ENCODE measurements around the gene SEMA5A. TPM values are rescaled to one million over a fixed set of nuclear protein-coding genes. Genes with fewer than 3 reads are reported as not detected.

The SEMA5A gene
- total RNA-seq, 3 donors from 2014 or later: 3.0 to 35.4 (median 25.9) TPM

GRCh38 chr5:9316733-9317132, 229.1 kb downstream of the SEMA5A start:
- Histone ChIP-seq H3K9me3 (no peaks in the 10 kb centered on the region), H3K27me3 (no peaks in the 10 kb centered on the region), H3K4me1 (no peaks in the 10 kb centered on the region), H3K36me3 (no peaks in the 10 kb centered on the region), H3K27ac (no peak overlapping the region), H3K4me3 (no peak overlapping the region)
- intact Hi-C loops (cut with DNase I; ENCODE audit: low total_unique reads): no loop called here
- DNase-seq (ENCODE audit: low spot score in 2 of 2): no peak
- TF ChIP-seq POLR2A (IDR thresholded peaks at IDR 0.05) (no peak), POLR2AphosphoS5 (IDR thresholded peaks at IDR 0.05) (no peak), CTCF (IDR thresholded peaks at IDR 0.05) (no peak)

DNA sequence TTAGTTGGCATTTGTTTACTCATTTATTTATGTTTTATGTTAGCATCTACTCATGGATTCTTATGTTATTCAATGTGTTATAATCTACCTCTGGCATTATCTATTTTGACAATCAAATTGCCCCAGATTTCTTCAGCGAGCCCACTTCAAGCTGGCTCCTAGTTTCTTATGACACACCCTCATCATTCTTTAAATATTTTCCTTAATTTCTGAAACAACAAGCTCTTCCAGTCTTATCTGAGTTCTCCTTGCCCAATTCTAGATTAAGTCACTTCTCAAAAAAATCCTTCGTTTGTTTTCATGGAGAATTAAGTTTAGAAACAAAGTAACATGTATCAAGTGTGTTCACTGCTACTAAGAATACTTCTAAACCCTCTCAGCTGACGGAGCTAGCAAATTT, 229.8 kb downstream of the SEMA5A start:
- Histone ChIP-seq H3K4me1 (no peaks in the 10 kb centered on the region), H3K27me3 (no peaks in the 10 kb centered on the region), H3K27ac (no peak overlapping the region), H3K9me3 (no peaks in the 10 kb centered on the region), H3K36me3 (no peaks in the 10 kb centered on the region), H3K4me3 (no peak overlapping the region)
- TF ChIP-seq POLR2A (IDR thresholded peaks at IDR 0.05) (no peak), POLR2AphosphoS5 (IDR thresholded peaks at IDR 0.05) (no peak), CTCF (IDR thresholded peaks at IDR 0.05) (no peak)
- intact Hi-C loops (cut with DNase I; ENCODE audit: low total_unique reads): no loop called here
- DNase-seq (ENCODE audit: low spot score in 2 of 2): no peak

DNA sequence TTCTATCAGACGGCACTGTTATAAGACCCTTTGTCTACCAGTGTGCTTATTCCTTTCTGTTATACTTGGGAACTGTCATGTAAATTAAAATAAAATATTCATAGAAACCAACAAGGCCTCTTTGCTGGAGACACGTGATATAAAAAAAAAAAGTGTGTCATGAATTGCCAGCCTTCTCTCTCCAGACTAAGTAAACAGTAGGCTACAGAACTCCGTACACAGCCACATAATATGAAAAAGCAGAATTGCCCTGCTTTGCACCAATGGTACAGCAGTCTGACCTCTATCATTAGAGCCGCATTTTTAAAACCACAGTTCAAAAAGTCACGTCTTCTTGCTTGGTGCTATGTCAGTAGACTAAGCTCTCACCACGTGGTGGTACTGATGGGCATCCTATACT, 231.3 kb downstream of the SEMA5A start:
- no peak for DNase-seq (ENCODE audit: low spot score in 2 of 2)
- intact Hi-C loops (cut with DNase I; ENCODE audit: low total_unique reads): no loop called here
- H3K4me1 ChIP-seq: no peaks in the 10 kb centered on the region
- H3K36me3 ChIP-seq: no peaks in the 10 kb centered on the region
- H3K27me3 ChIP-seq: no peaks in the 10 kb centered on the region
- no peak overlapping the region for H3K4me3 ChIP-seq
- H3K27ac ChIP-seq: no peak overlapping the region
- no peaks in the 10 kb centered on the region for H3K9me3 ChIP-seq
- TF ChIP-seq POLR2A (IDR thresholded peaks at IDR 0.05) (no peak), CTCF (IDR thresholded peaks at IDR 0.05) (no peak), POLR2AphosphoS5 (IDR thresholded peaks at IDR 0.05) (no peak)

DNA sequence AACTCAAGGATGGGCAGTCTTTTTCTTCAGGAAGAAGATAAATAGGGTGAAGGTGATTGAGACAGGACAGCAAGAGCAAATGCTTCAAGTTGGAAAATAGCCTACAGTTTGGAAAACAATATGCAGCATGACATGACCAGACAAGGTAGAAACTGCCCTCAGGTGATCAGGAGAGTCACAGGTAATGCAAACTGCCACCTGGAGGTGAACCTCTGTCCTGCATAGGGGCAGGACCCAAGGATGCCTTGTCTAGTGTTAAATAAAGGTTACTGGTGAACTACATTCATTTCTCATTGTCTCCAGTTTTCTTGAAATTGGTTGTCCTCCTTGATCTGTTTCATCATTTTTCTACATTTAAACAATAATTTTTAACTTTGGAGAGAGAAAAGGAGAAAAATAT, 232.1 kb downstream of the SEMA5A start:
- Histone ChIP-seq H3K27me3 (no peaks in the 10 kb centered on the region), H3K9me3 (no peaks in the 10 kb centered on the region), H3K36me3 (no peaks in the 10 kb centered on the region), H3K4me1 (no peaks in the 10 kb centered on the region), H3K27ac (no peak overlapping the region), H3K4me3 (no peak overlapping the region)
- no peak for TF ChIP-seq POLR2A (IDR thresholded peaks at IDR 0.05)
- TF ChIP-seq CTCF (IDR thresholded peaks at IDR 0.05): no peak
- no peak for TF ChIP-seq POLR2AphosphoS5 (IDR thresholded peaks at IDR 0.05)
- intact Hi-C loops (cut with DNase I; ENCODE audit: low total_unique reads): no loop called here
- DNase-seq (ENCODE audit: low spot score in 2 of 2): no peak

DNA sequence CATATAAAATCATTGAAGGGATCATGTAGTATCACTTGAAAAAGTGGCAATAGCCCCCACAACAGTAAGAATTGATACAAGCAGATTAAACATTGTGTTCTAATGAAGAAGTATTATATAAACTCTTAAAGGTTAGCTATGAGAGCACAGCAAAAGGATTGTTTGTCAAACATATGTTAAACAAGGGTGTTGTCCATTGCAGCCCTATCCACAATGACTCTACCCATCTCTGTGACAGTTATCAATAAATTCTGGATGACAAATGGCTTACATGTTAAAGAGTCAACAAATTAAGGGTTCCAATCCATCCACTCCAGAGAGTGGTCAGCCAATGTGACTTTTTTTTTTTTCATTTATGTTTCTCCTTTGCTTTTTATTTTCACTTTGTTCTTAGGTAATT, 238.7 kb downstream of the SEMA5A start:
- no peak overlapping the region for H3K27ac ChIP-seq
- intact Hi-C loops (cut with DNase I; ENCODE audit: low total_unique reads): no loop called here
- no peaks in the 10 kb centered on the region for H3K9me3 ChIP-seq
- no peaks in the 10 kb centered on the region for H3K27me3 ChIP-seq
- H3K36me3 ChIP-seq: no peaks in the 10 kb centered on the region
- no peaks in the 10 kb centered on the region for H3K4me1 ChIP-seq
- TF ChIP-seq POLR2A (IDR thresholded peaks at IDR 0.05) (no peak), CTCF (IDR thresholded peaks at IDR 0.05) (no peak)
- DNase-seq (ENCODE audit: low spot score in 2 of 2): no peak
- H3K4me3 ChIP-seq: no peak overlapping the region

Measured in breast epithelium (tissue), 4 donors.